ENCODE measurements around the gene MTCP1.

Gene MTCP1, protein sequence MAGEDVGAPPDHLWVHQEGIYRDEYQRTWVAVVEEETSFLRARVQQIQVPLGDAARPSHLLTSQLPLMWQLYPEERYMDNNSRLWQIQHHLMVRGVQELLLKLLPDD

GRCh38 chrX:155070975-155071693 is at the start of gene MTCP1, which contains the start of the genes BRCC3 and CMC4:
Gene MTCP1, minus strand, starts transcription at chrX:155071136. Its CDS starts 5,126 bp downstream, at chrX:155066010.
Gene BRCC3, plus strand, starts transcription at chrX:155071508. Its CDS starts 20 bp downstream, at chrX:155071528.
Gene CMC4, minus strand, starts transcription at chrX:155071136. Its CDS starts 7,113 bp downstream, at chrX:155064023.
- peak; percentile 74 to 80 for DNase-seq

- no peak for DNase-seq
These were observed 44.4 kb upstream of the MTCP1 start for GRCh38 chrX:155115174-155115819.

DNA sequence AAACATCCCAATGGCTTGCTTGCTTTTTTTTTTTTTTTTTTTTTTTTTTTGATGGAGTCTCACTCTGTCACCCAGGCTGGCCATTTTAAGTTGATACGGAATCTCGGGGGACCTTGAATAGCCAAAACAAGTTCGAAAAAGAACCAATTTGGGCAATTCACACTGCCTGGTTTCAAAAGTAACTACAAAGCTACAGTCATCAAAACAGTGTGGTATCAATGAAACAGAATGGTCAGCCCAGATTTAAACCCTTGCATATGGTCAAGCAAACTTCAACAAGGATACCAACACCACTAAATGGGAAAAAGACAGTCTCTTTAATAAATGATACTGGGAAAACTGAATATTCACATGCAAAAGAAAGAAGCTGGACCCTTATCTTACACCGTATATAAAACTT is 42.2 kb upstream of the MTCP1 start:
- no peak for DNase-seq

DNA sequence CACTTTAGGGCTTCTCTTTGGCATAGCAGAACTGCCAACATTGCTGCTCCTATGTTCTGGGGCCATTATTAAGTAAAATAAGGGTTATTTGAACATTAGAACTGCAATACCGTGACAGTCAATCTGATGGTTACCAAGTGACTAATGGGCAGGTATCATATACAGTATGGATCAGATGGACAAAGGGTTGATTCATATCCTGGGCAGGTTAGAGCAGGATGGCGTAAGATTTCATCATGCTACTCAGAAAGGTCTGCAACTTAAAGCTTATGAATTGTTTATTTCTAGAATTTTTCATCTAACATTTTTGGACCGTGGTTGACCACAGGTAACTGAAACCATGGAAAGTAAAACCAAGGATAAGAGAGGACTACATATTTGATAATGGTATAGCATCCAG is 41.2 kb upstream of the MTCP1 start:
- DNase-seq = no peak

GRCh38 chrX:155108427-155108826 is 37.5 kb upstream of the MTCP1 start:
- no peak for DNase-seq

DNA sequence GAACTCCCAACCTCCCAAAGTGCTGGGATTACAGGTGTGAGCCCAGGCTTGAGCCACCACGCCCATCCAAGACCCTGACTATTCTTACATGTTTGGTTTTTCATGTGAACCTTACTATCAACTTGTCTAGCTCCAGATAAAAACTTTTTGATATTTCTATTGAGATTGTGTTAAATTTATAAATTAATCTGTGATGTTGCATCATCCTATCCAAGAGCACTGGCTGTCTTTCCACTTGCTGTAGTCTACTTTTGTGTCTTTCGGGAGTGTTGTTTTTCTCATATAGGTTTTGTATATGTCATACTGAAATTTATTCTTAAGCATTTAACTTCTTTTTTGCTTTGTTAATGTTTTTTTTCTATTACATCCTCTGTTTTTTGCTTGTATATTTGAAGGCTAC is 35.0 kb upstream of the MTCP1 start:
- no peak for DNase-seq

GRCh38 chrX:155094468-155095061 is 23.6 kb upstream of the MTCP1 start:
- peak in 1 of 2 experiments; percentile 35 for DNase-seq

GRCh38 chrX:155086961-155087735 is 16.2 kb upstream of the MTCP1 start:
- no peak for DNase-seq

- peak; percentile 6 to 7 for DNase-seq
These were observed 15.4 kb upstream of the MTCP1 start for GRCh38 chrX:155086202-155086840.

- DNase-seq = no peak
These were observed 851 bp upstream of the MTCP1 start for GRCh38 chrX:155071694-155072280.

GRCh38 chrX:155070663-155070974 is 317 bp downstream of the MTCP1 start:
- DNase-seq = peak in 1 of 2 experiments; percentile 20

DNA sequence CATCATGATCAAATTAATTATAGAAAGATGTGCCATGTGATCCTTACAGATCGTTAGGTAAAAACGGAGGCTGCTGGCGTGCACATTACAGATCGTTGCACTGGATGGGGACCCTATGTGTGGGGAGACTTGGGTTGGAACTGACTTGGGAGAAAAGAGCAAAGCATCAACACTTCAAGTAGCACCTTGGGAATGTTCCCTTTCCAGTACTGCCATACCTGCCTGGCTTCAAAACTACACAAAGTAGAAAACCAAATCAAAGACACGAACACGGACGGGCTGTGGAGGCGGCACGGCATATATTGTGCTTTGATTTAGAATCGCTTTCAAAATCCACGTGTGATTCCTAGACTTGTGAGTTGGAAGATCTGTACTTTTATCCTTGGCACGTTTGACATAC is 898 bp downstream of the MTCP1 start:
- DNase-seq = no peak

DNA sequence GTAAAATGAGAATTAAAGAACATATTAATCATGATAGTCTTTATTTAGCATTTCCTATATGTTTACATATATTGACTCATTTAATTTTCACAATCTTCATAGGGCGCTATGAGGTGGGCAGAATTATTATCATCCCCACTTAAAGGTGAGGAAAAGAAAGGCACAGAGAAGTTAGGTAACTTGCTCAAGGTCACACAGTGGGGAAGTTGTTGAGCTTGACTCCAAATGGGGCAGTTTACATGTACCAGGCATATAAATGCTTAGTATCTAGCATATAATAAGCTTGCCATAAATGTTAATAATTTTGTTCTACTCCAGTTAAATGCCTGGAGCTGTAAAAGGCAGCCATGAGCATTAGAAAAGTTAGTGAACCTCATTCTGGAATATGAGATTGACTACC is 1.5 kb downstream of the MTCP1 start:
- DNase-seq = no peak

- no peak for DNase-seq
These were observed 2.8 kb downstream of the MTCP1 start for GRCh38 chrX:155068165-155068564.

- no peak for DNase-seq
These were observed 5.8 kb downstream of the MTCP1 start for GRCh38 chrX:155065035-155065734.

DNA sequence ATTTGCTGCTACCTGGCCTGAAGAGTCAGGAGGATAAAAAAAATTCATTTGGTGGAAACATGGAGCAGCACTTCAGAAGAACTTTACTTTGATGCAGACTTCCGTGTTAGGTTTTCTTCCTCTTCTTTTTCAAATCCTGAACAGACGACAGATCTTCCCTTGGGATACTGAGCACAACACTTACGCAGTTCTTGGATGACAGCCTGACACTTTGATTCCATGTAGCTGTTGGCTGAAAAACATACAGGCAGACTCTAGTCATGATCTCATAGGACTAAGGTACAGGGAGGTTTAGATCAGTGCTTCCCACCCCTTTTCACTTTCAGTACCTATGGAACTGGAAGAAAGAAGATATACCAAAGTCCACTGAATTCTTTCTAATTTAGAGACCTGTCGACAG is 9.2 kb downstream of the MTCP1 start:
- no peak for DNase-seq

DNA sequence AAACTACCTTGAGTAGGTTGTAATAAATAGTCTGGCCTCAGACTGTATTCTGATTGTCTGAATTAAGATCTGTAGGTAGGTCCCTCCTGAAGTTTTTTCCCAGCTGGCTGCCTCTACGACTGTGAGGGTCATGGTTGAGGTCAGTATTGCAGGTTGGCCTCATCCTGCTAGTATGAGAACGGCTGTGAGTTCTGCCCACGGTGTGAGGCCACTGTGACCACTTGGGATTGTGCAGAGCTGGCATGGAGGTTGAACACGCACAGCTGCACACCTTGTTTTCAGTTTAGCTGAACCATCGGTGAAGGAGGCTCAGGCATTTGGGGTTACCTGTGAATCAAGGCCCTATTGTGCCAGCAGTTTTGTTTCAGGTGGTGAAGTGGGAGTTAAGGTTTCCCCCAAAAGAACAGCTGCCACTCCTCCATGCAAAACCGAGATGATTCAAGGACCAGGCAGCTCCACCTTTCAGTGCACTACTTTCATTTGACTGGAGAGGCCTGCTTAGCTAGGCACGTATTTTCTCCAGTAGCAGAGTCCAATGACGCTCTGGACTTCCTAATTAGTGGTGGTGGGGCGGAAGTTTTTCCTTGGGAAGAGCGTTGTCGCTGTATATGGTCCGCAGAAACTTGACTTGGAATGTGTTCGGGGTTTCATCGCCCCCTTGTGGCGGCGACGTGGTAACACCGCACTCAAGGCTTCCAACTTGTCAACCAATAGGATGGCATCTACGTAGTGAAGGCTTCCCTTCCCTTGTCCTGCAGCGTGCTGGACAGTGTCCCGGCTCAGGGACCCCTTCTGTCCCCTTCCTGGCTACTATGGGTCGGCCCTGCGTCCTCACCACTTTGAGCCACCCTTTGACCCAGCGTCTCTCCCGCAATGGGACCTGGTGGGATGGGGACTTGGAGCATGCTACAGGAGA is 13.8 kb downstream of the MTCP1 start:
- peak in 1 of 2 experiments; percentile 0 for DNase-seq

DNA sequence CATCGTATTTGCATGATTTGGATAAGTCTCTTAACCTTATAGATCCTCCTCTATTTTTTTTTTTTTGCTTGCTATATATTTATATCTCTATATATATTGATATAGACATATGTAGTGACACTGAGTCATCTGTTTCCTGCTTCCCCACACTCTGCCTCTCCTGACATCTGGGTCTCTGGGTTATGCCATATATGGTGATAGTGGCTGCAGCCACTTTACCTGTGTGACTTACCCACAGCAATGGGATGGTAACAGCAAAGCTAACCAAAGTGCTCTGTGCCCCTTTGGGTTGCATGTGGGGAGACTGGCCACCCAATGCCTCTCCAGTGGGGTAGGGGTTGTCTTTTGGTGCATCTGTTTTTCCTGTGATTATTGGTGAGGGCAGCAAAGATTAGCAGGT is 14.5 kb downstream of the MTCP1 start:
- DNase-seq = no peak

GRCh38 chrX:155055494-155055893 is 15.4 kb downstream of the MTCP1 start:
- no peak for DNase-seq

DNA sequence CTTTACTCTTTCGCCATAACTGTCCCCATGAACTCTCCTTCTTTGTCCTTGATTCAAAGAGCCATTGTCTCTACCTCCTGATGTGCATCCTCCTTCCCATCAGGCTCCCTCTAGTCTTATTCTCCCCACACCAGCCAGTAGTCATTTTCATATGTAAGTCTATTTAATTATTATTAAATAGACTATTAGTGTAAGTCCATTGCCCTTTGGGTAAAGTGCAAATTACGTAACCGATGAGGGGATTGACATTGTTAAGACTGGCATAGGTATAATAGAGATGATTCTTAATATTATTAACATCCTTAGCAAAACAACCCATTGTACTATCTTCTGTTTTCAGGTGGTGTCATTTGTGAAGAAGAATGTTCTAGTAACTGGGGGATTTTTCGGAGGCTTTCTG is 16.7 kb downstream of the MTCP1 start:
- DNase-seq = no peak
